ENCODE results near the gene GHRL.

- TF ChIP-seq POLR2AphosphoS2 (conservative IDR thresholded peaks at IDR 0.05; ENCODE audit: low read length) (no peak), POLR2A (IDR thresholded peaks at IDR 0.05; ENCODE audit: low read length) (no peak), CTCF (IDR thresholded peaks at IDR 0.05) (no peak), MAFK (IDR thresholded peaks at IDR 0.05; ENCODE audit: partially characterized antibody) (no peak), EP300 (IDR thresholded peaks at IDR 0.05) (no peak), HOXB5 (CRISPR knock-in tag; IDR thresholded peaks at IDR 0.05) (no peak), RFX5 (IDR thresholded peaks at IDR 0.05) (no peak), FOSL2 (IDR thresholded peaks at IDR 0.05) (no peak), FOSL2 (CRISPR knock-in tag; IDR thresholded peaks at IDR 0.05) (no peak), CEBPB (IDR thresholded peaks at IDR 0.05) (no peak), HEYL (CRISPR knock-in tag; IDR thresholded peaks at IDR 0.05) (no peak), KDM5A (IDR thresholded peaks at IDR 0.05) (no peak), ZFP36 (IDR thresholded peaks at IDR 0.05; ENCODE audit: borderline replicate concordance, partially characterized antibody) (no peak)
Observed at GRCh38 chr3:10238345-10239183, 54.2 kb downstream of the GHRL start.
